Glutamatergic neuron (in vitro differentiated cells): ENCODE results near the gene CYP2W1. TPM values are rescaled to one million over a fixed set of nuclear protein-coding genes. Genes with fewer than 3 reads are reported as not detected.

Source experiments
- DNase-seq: peaks from one replicate; pipeline ENCODE4 v3.0.0; 2022
- H3K27ac Mint-ChIP-seq: one replicate; pipeline ENCODE4 v1.8.0; 2020; ENCODE audit warnings: mild to moderate bottlenecking, mixed read lengths, inconsistent platforms; ENCODE audit not compliant: unreplicated experiment
- H3K27me3 Mint-ChIP-seq: one replicate; pipeline ENCODE4 v1.8.0; 2020; ENCODE audit warnings: mild to moderate bottlenecking, moderate library complexity, mixed read lengths, inconsistent platforms; ENCODE audit not compliant: unreplicated experiment
- H3K36me3 Mint-ChIP-seq: one replicate; pipeline ENCODE4 v1.8.0; 2020; ENCODE audit warnings: mild to moderate bottlenecking, mixed read lengths, inconsistent platforms; ENCODE audit not compliant: unreplicated experiment
- H3K4me1 Mint-ChIP-seq: one replicate; pipeline ENCODE4 v1.8.0; 2020; ENCODE audit warnings: mild to moderate bottlenecking, low read depth, mixed read lengths, inconsistent platforms; ENCODE audit not compliant: unreplicated experiment
- H3K4me3 Mint-ChIP-seq: one replicate; pipeline ENCODE4 v1.8.0; 2020; ENCODE audit warnings: mild to moderate bottlenecking, mixed read lengths, inconsistent platforms; ENCODE audit not compliant: unreplicated experiment
- H3K9me3 Mint-ChIP-seq: one replicate; pipeline ENCODE4 v1.8.0; 2020; ENCODE audit warnings: mild to moderate bottlenecking, moderate library complexity, mixed read lengths, inconsistent platforms; ENCODE audit not compliant: unreplicated experiment
- CTCF ChIP-seq: fragments of 200-600 bp; sonication (generic); IDR thresholded peaks from one replicate; pipeline ENCODE4 v1.5.0; 2021; ENCODE audit not compliant: partially characterized antibody, unreplicated experiment
- total RNA-seq: library from RNA; stranded (reverse); fragmentation: NEBNext Ultra II Directional; extraction: Animal tissue kit (Norgen Biotek cat#: 25700); gene quantifications from one replicate; pipeline ENCODE4 v1.2.1, GENCODE V29; 2021; ENCODE audit not compliant: unreplicated experiment

The CYP2W1 gene
- total RNA-seq, 1 donor from 2014 or later: 1.3 TPM

GRCh38 chr7:1017586-1018333 lies 34.8 kb downstream of the CYP2W1 start:
- peaks cover 5% of the 10 kb centered on the region for H3K36me3 Mint-ChIP-seq
- DNase-seq: no peak
- no peak overlapping the region for H3K4me3 Mint-ChIP-seq
- H3K4me1 Mint-ChIP-seq: peaks cover 14% of the 10 kb centered on the region
- TF ChIP-seq CTCF: no peak
- no peak overlapping the region for H3K27ac Mint-ChIP-seq
- peaks cover 12% of the 10 kb centered on the region for H3K9me3 Mint-ChIP-seq
- H3K27me3 Mint-ChIP-seq: peaks cover 11% of the 10 kb centered on the region

- H3K9me3 Mint-ChIP-seq: peaks cover 12% of the 10 kb centered on the region
- no peak overlapping the region for H3K27ac Mint-ChIP-seq
- no peak for DNase-seq
- peaks cover 17% of the 10 kb centered on the region for H3K4me1 Mint-ChIP-seq
- H3K27me3 Mint-ChIP-seq: peaks cover 12% of the 10 kb centered on the region
- TF ChIP-seq CTCF: no peak
- peaks cover 5% of the 10 kb centered on the region for H3K36me3 Mint-ChIP-seq
- no peak overlapping the region for H3K4me3 Mint-ChIP-seq
Measured at GRCh38 chr7:1018334-1018695, 35.3 kb downstream of the CYP2W1 start.

- peaks cover 15% of the 10 kb centered on the region for H3K4me1 Mint-ChIP-seq
- peaks cover 5% of the 10 kb centered on the region for H3K36me3 Mint-ChIP-seq
- no peak overlapping the region for H3K4me3 Mint-ChIP-seq
- peaks cover 11% of the 10 kb centered on the region for H3K9me3 Mint-ChIP-seq
- H3K27me3 Mint-ChIP-seq: peaks cover 11% of the 10 kb centered on the region
- H3K27ac Mint-ChIP-seq: no peak overlapping the region
- TF ChIP-seq CTCF: no peak
- no peak for DNase-seq
Measured at GRCh38 chr7:1019255-1019785, 36.3 kb downstream of the CYP2W1 start.

- peaks cover 5% of the 10 kb centered on the region for H3K36me3 Mint-ChIP-seq
- no peak overlapping the region for H3K4me3 Mint-ChIP-seq
- no peak for DNase-seq
- TF ChIP-seq CTCF: no peak
- peaks cover 11% of the 10 kb centered on the region for H3K27me3 Mint-ChIP-seq
- no peak overlapping the region for H3K27ac Mint-ChIP-seq
- H3K9me3 Mint-ChIP-seq: peaks cover 11% of the 10 kb centered on the region
- peaks cover 19% of the 10 kb centered on the region for H3K4me1 Mint-ChIP-seq
Measured at GRCh38 chr7:1019789-1020610, 37.0 kb downstream of the CYP2W1 start.
